DND-41 (cell line): ENCODE measurements around the gene ZNF780B.
A peak's percentile ranks its signal among the peaks of the same experiment; 100 is the strongest.
"Not testable (repeated sequence)": the region's sequence is repeated elsewhere in the genome, so short reads cannot be mapped to it uniquely, and the experiment has no call there.

Source experiments
- ATAC-seq: fragments of 200-7000 bp; cut with Tn5 transposase; 3 replicates; pipeline ENCODE4 v1.9.1; 2021; ENCODE audit warnings: low read depth; ENCODE audit not compliant: insufficient read depth
- DNase-seq: peaks from one replicate; pipeline ENCODE4 v3.0.0-alpha.2; 2020
- H2AFZ ChIP-seq: 2 replicates; pipeline ENCODE4 v1.6.0; 2012; ENCODE audit warnings: low read depth, low read length
- H3K27ac ChIP-seq: 2 replicates; pipeline ENCODE4 v1.5.1; 2012; ENCODE audit warnings: low read length, inconsistent platforms
- H3K27me3 ChIP-seq: fragments of 200-600 bp; sonication (generic); 2 replicates; pipeline ENCODE4 v1.6.0; 2012; ENCODE audit warnings: low read length, mild to moderate bottlenecking, inconsistent platforms; ENCODE audit not compliant: insufficient read depth, poor library complexity
- H3K36me3 ChIP-seq: 2 replicates; pipeline ENCODE4 v1.5.1; 2012; ENCODE audit warnings: low read length, inconsistent platforms; ENCODE audit not compliant: insufficient read depth
- H3K4me1 ChIP-seq: 2 replicates; pipeline ENCODE4 v1.5.1; 2012; ENCODE audit warnings: mild to moderate bottlenecking, low read length; ENCODE audit not compliant: insufficient read depth
- H3K4me2 ChIP-seq: 2 replicates; pipeline ENCODE4 v1.6.0; 2012; ENCODE audit warnings: mild to moderate bottlenecking, moderate library complexity, low read length, inconsistent platforms; ENCODE audit not compliant: insufficient read depth
- H3K4me3 ChIP-seq, 2 experiments: fragments of 200-600 bp in 1 of 2; shearing (Covaris generic) in 1 of 2; 2 replicates each; pipeline ENCODE4 v1.5.1; 2012 to 2016; ENCODE audit warnings: inconsistent platforms in 2 of 2, low read length in 2 of 2, mild to moderate bottlenecking in 2 of 2, low read depth in 1 of 2, moderate library complexity in 1 of 2
- H3K79me2 ChIP-seq: 2 replicates; pipeline ENCODE4 v1.6.0; 2012; ENCODE audit warnings: low read length, inconsistent platforms; ENCODE audit not compliant: insufficient read depth
- H3K9ac ChIP-seq: 2 replicates; pipeline ENCODE4 v1.6.0; 2012; ENCODE audit warnings: low read depth, mild to moderate bottlenecking, inconsistent platforms, low read length, moderate library complexity
- H3K9me3 ChIP-seq: 2 replicates; pipeline ENCODE4 v1.5.1; 2012; ENCODE audit warnings: low read length, moderate library complexity, mild to moderate bottlenecking, inconsistent platforms; ENCODE audit not compliant: insufficient read depth, severe bottlenecking
- H4K20me1 ChIP-seq: 2 replicates; pipeline ENCODE4 v1.6.0; 2012; ENCODE audit warnings: low read length; ENCODE audit not compliant: insufficient read depth
- EZH2 ChIP-seq: IDR thresholded peaks from 3 replicates; pipeline ENCODE4 v1.6.1; 2012; ENCODE audit warnings: borderline replicate concordance, low read depth, mild to moderate bottlenecking, moderate library complexity, low read length, inconsistent platforms; ENCODE audit not compliant: severe bottlenecking
- TF ChIP-seq, protein P1 (sequence below): IDR thresholded peaks from 2 replicates; pipeline ENCODE4 v1.5.1; 2012; ENCODE audit warnings: borderline replicate concordance, low read length, moderate library complexity, mild to moderate bottlenecking; ENCODE audit not compliant: poor library complexity, severe bottlenecking; ENCODE audit errors: extremely low read depth

The ZNF780B gene

DNA sequence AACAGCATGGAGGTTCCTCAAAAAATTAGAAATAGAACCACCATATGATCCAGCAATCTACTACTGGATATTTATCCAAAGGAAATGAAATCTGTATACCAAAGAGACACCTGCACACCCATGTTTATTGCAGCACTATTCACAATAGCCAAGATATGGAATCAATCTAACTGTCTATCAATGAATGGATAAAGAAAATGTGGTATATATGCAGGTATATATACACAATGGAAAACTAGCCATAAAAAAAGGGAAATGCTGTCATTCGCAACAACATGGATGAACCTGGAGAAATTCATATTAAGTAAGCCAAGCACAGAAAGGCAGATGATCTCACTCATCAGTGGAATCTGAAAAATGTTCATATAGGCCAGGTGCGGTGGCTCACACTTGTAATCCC is 2.5 kb downstream of the ZNF780B start:
- no peak overlapping the region for H3K9ac ChIP-seq
- H3K27ac ChIP-seq = no peak overlapping the region
- H4K20me1 ChIP-seq = no peaks in the 10 kb centered on the region; the same call in 1 of the 2 replicates
- H3K9me3 ChIP-seq = peaks cover 2% of the 10 kb centered on the region
- H3K36me3 ChIP-seq = peaks cover 16% of the 10 kb centered on the region
- peak overlapping the region; percentile 90; the same call in 1 of the 2 replicates for H3K4me2 ChIP-seq
- no peaks in the 10 kb centered on the region for H3K27me3 ChIP-seq
- no peak overlapping the region for H3K4me3 ChIP-seq
- TF ChIP-seq, protein P1, sequence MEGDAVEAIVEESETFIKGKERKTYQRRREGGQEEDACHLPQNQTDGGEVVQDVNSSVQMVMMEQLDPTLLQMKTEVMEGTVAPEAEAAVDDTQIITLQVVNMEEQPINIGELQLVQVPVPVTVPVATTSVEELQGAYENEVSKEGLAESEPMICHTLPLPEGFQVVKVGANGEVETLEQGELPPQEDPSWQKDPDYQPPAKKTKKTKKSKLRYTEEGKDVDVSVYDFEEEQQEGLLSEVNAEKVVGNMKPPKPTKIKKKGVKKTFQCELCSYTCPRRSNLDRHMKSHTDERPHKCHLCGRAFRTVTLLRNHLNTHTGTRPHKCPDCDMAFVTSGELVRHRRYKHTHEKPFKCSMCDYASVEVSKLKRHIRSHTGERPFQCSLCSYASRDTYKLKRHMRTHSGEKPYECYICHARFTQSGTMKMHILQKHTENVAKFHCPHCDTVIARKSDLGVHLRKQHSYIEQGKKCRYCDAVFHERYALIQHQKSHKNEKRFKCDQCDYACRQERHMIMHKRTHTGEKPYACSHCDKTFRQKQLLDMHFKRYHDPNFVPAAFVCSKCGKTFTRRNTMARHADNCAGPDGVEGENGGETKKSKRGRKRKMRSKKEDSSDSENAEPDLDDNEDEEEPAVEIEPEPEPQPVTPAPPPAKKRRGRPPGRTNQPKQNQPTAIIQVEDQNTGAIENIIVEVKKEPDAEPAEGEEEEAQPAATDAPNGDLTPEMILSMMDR = no peak
- no peak for TF ChIP-seq EZH2
- ATAC-seq (no peak), DNase-seq (no peak)
- H2AFZ ChIP-seq = no peak overlapping the region
- peaks cover 75% of the 10 kb centered on the region for H3K79me2 ChIP-seq
- H3K4me1 ChIP-seq = peaks cover 36% of the 10 kb centered on the region

DNA sequence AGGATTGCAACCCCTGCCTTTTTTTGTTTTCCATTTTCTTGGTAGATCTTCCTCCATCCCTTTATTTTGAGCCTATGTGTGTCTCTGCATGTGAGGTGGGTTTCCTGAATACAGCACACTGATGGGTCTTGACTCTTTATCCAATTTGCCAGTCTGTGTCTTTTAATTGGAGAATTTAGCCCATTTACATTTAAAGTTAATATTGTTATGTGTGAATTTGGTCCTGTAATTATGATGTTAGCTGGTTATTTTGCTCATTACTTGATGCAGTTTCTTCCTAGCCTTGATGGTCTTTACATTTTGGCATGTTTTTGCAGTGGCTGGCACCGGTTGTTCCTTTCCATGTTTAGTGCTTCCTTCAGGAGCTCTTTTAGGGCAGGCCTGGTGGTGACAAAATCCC is 14.3 kb downstream of the ZNF780B start:
- H3K9ac ChIP-seq, H4K20me1 ChIP-seq, H3K27me3 ChIP-seq, H3K4me2 ChIP-seq, H3K4me1 ChIP-seq, ATAC-seq, H3K27ac ChIP-seq, H3K79me2 ChIP-seq, H2AFZ ChIP-seq, H3K4me3 ChIP-seq, DNase-seq: not testable (repeated sequence)
- Histone ChIP-seq H3K9me3 (peaks cover 30% of the 10 kb centered on the region), H3K36me3 (peaks cover 37% of the 10 kb centered on the region)

DNA sequence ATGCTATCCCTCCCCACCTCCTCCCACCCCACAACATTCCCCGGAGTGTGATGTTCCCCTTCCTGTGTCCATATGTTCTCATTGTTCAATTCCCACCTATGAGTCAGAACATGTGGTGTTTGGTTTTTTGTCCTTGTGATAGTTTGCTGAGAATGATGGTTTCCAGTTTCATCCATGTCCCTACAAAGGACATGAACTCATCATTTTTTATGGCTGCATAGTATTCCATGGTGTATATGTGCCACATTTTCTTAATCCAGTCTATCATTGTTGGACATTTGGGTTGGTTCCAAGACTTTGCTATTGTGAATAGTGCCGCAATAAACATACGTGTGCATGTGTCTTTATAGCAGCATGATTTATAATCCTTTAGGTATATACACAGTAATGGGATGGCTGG is 18.0 kb downstream of the ZNF780B start:
- not testable (repeated sequence) for H2AFZ ChIP-seq, H3K9ac ChIP-seq, DNase-seq, H3K4me1 ChIP-seq, H3K27ac ChIP-seq, H3K27me3 ChIP-seq, H3K4me2 ChIP-seq, H3K4me3 ChIP-seq, H4K20me1 ChIP-seq, H3K79me2 ChIP-seq, ATAC-seq
- H3K9me3 ChIP-seq = peaks cover 39% of the 10 kb centered on the region
- H3K36me3 ChIP-seq = peaks cover 10% of the 10 kb centered on the region

DNA sequence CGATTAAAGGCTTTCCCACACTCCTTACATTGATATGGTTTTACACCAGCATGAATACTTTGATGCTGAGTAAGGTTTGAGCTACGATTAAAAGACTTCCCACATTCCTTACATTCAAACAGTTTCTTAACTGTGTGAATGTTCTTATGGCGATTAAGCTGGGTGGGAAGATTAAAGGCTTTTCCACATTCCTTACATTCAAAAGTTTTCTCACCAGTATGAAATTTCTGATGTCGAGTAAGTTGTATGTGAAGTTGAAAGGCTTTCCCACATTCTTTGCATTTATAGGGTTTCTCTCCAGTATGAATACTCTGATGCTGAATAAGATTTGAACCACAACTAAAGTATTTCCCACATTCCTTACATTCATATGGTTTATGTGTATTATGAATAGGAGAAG is 20.0 kb downstream of the ZNF780B start:
- Histone ChIP-seq H3K4me2 (no peak overlapping the region), H3K9me3 (peaks cover 44% of the 10 kb centered on the region), H3K36me3 (peaks cover 14% of the 10 kb centered on the region), H3K27ac (no peak overlapping the region), H3K79me2 (no peaks in the 10 kb centered on the region), H3K4me3 (no peak overlapping the region), H4K20me1 (no peaks in the 10 kb centered on the region), H3K4me1 (no peaks in the 10 kb centered on the region), H3K27me3 (no peaks in the 10 kb centered on the region), H2AFZ (no peak overlapping the region), H3K9ac (no peak overlapping the region)
- ATAC-seq (no peak), DNase-seq (no peak)
- TF ChIP-seq, protein P1 = no peak
